AML-193 (cell line): ENCODE data around the gene NUP85.
A peak's percentile ranks its signal among the peaks of the same experiment; 100 is the strongest.
"Not testable (repeated sequence)": the region's sequence is repeated elsewhere in the genome, so short reads cannot be mapped to it uniquely, and the experiment has no call there.

ENCODE experiments used
- DNase-seq, 2 experiments: peaks; one replicate each; lab custom pipeline; 2025; lab: John Stamatoyannopoulos, UW

The NUP85 gene

GRCh38 chr17:75205793-75206163 is 299 bp downstream of the NUP85 start:
- DNase-seq, result no peak

GRCh38 chr17:75207050-75207407 is 1.6 kb downstream of the NUP85 start:
- not testable (repeated sequence) for DNase-seq

- no peak for DNase-seq
These were observed 2.3 kb downstream of the NUP85 start for GRCh38 chr17:75207760-75208159.

- DNase-seq, result no peak
These were observed 2.7 kb downstream of the NUP85 start for GRCh38 chr17:75208161-75208560.

- no peak for DNase-seq
These were observed 3.6 kb downstream of the NUP85 start for GRCh38 chr17:75209061-75209460.

- no peak for DNase-seq
These were observed 12.7 kb downstream of the NUP85 start for GRCh38 chr17:75218131-75218530.

- no peak for DNase-seq
These were observed 14.3 kb downstream of the NUP85 start for GRCh38 chr17:75219815-75220214.

- DNase-seq, result no peak
These were observed 19.5 kb downstream of the NUP85 start for GRCh38 chr17:75225016-75225415.

- DNase-seq, result no peak
These were observed 22.2 kb downstream of the NUP85 start for GRCh38 chr17:75227729-75228128.

- peak; percentile 67 to 75 for DNase-seq
These were observed 22.8 kb downstream of the NUP85 start for GRCh38 chr17:75228305-75228704.

GRCh38 chr17:75228847-75229246 is 23.4 kb downstream of the NUP85 start:
- peak; percentile 34 to 47 for DNase-seq

- DNase-seq, result no peak
These were observed 25.6 kb downstream of the NUP85 start for GRCh38 chr17:75231071-75231470.

GRCh38 chr17:75231741-75232464 is 26.4 kb downstream of the NUP85 start:
- DNase-seq, result no peak

- no peak for DNase-seq
These were observed 27.3 kb downstream of the NUP85 start for GRCh38 chr17:75232786-75233185.

GRCh38 chr17:75237100-75238014 is 31.9 kb downstream of the NUP85 start:
- DNase-seq, result no peak

- no peak for DNase-seq
These were observed 32.6 kb downstream of the NUP85 start for GRCh38 chr17:75238020-75238580.

- DNase-seq, result peak; percentile 82 to 83
These were observed 33.3 kb downstream of the NUP85 start for GRCh38 chr17:75238684-75239191.

GRCh38 chr17:75239214-75239613 is 33.7 kb downstream of the NUP85 start:
- DNase-seq, result no peak

GRCh38 chr17:75239778-75240393 is 34.4 kb downstream of the NUP85 start:
- no peak for DNase-seq

- DNase-seq, result peak; percentile 31 to 43
These were observed 35.1 kb downstream of the NUP85 start for GRCh38 chr17:75240394-75241142.

GRCh38 chr17:75241143-75241430 is 35.6 kb downstream of the NUP85 start:
- no peak for DNase-seq

GRCh38 chr17:75241502-75241901 is 36.0 kb downstream of the NUP85 start:
- no peak for DNase-seq
